Brain microvascular endothelial cell (primary cell): Measurements from ENCODE around the gene ZNF335.
"Not testable (repeated sequence)": the region's sequence is repeated elsewhere in the genome, so short reads cannot be mapped to it uniquely, and the experiment has no call there.

Experiments
- DNase-seq: peaks from one replicate; pipeline ENCODE4 v3.0.0-alpha.2; 2020
- H3K27ac ChIP-seq: fragments of 250-450 bp; sonication (Bioruptor Pico); 2 replicates; pipeline ENCODE4 v1.5.1; 2020; ENCODE audit warnings: mild to moderate bottlenecking, moderate library complexity
- H3K27me3 ChIP-seq: fragments of 250-450 bp; sonication (Bioruptor Pico); replicated peaks from 2 replicates; pipeline ENCODE4 v1.5.1; 2020; ENCODE audit warnings: mild to moderate bottlenecking
- H3K36me3 ChIP-seq: fragments of 250-450 bp; sonication (Bioruptor Pico); replicated peaks from 2 replicates; pipeline ENCODE4 v1.5.1; 2020; ENCODE audit warnings: mild to moderate bottlenecking
- H3K4me3 ChIP-seq: 2 replicates; pipeline ENCODE4 v1.5.1; 2011; ENCODE audit warnings: low read depth, mild to moderate bottlenecking, control low read depth, low read length, moderate library complexity
- in situ Hi-C: cut with HindIII; loops from 2 replicates; pipeline ENCODE4 v1.10.0; 2017; ENCODE audit warnings: low sequenced_read_pairs, low pct_ligation_motif_present
- TF ChIP-seq, protein P1 (sequence below): IDR thresholded peaks from 2 replicates; pipeline ENCODE4 v1.5.1; 2011; ENCODE audit warnings: low read depth, mild to moderate bottlenecking, moderate library complexity, low read length, control low read depth, inconsistent platforms; ENCODE audit errors: missing control alignments

ZNF335 gene

DNA sequence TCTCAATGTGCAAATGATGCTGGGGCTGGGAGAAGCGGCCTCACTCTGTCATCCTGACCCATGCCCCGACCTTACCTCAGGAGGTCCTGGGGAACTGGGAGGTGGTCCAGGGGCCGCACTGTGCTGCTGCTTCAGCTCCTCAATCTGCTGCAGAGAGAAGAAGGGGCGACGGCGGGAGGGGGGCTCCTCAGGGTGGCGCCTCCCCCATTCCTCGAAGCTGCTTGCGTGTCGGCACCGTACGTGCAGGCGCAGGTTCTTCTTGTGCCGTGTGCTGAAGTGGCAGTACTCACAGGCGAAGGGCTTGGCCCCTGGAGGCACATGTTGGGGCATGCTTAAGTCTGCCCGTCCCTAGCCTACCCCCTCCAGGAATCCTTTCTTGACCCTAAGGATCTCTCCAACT is 12.9 kb downstream of the ZNF335 start:
- Histone ChIP-seq H3K4me3 (no peak overlapping the region), H3K27ac (no peak overlapping the region), H3K27me3 (no peaks in the 10 kb centered on the region), H3K36me3 (peaks cover 74% of the 10 kb centered on the region)
- TF ChIP-seq, protein P1, sequence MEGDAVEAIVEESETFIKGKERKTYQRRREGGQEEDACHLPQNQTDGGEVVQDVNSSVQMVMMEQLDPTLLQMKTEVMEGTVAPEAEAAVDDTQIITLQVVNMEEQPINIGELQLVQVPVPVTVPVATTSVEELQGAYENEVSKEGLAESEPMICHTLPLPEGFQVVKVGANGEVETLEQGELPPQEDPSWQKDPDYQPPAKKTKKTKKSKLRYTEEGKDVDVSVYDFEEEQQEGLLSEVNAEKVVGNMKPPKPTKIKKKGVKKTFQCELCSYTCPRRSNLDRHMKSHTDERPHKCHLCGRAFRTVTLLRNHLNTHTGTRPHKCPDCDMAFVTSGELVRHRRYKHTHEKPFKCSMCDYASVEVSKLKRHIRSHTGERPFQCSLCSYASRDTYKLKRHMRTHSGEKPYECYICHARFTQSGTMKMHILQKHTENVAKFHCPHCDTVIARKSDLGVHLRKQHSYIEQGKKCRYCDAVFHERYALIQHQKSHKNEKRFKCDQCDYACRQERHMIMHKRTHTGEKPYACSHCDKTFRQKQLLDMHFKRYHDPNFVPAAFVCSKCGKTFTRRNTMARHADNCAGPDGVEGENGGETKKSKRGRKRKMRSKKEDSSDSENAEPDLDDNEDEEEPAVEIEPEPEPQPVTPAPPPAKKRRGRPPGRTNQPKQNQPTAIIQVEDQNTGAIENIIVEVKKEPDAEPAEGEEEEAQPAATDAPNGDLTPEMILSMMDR, result no peak
- in situ Hi-C loops, result no loop called here
- no peak for DNase-seq

DNA sequence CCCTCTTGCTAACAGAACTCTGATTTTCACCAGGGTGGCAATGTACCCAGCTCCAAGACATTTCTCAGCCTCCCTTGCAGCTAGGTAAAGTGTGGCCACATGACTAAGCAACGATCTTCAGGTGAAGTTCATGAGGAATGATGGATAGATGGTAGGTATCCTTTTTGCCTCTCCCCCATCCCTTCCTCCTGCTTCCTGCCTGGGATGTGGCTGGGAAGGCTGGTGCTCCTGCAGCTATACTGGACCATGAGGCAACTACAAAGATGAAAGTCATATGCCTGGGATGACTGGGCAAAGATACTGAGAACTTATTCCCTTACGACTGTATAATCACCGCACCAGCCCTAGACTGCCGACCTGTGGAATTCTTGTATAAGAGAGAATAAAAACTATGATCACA is 13.4 kb downstream of the ZNF335 start:
- H3K27me3 ChIP-seq, result no peaks in the 10 kb centered on the region
- DNase-seq, result no peak
- H3K36me3 ChIP-seq, result peaks cover 73% of the 10 kb centered on the region
- in situ Hi-C loops, result no loop called here
- TF ChIP-seq, protein P1, result no peak
- H3K4me3 ChIP-seq, result no peak overlapping the region
- H3K27ac ChIP-seq, result no peak overlapping the region

GRCh38 chr20:45957021-45957941 is 14.7 kb downstream of the ZNF335 start:
- TF ChIP-seq, protein P1, result no peak
- H3K27ac ChIP-seq, result no peak overlapping the region
- no peak overlapping the region for H3K4me3 ChIP-seq
- in situ Hi-C loops, result no loop called here
- no peaks in the 10 kb centered on the region for H3K27me3 ChIP-seq
- peaks cover 75% of the 10 kb centered on the region for H3K36me3 ChIP-seq
- no peak for DNase-seq

DNA sequence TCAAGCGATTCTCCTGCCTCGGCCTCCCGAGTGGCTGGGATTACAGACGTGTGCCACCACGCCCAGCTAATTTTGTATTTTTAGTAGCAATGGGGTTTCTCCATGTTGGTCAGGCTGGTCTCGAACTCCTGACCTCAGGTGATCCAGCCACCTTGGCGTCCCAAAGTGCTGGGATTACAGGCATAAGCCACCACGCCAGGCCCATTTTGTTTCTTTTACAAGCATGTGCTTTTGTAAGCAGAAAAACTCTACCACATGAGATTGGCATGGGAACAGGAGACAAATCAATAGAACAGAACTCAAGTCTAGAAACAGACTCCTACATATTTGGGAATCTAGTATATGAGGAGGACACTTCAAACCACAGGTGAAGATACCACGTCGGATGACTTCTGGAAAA is 15.7 kb downstream of the ZNF335 start:
- H3K27me3 ChIP-seq, H3K27ac ChIP-seq, H3K4me3 ChIP-seq, in situ Hi-C loops, DNase-seq: not testable (repeated sequence)
- peaks cover 75% of the 10 kb centered on the region for H3K36me3 ChIP-seq

GRCh38 chr20:45953672-45954071 is 18.3 kb downstream of the ZNF335 start:
- peaks cover 76% of the 10 kb centered on the region for H3K36me3 ChIP-seq
- TF ChIP-seq, protein P1, result no peak
- no peaks in the 10 kb centered on the region for H3K27me3 ChIP-seq
- DNase-seq, result no peak
- no peak overlapping the region for H3K4me3 ChIP-seq
- in situ Hi-C loops, result no loop called here
- H3K27ac ChIP-seq, result no peak overlapping the region

DNA sequence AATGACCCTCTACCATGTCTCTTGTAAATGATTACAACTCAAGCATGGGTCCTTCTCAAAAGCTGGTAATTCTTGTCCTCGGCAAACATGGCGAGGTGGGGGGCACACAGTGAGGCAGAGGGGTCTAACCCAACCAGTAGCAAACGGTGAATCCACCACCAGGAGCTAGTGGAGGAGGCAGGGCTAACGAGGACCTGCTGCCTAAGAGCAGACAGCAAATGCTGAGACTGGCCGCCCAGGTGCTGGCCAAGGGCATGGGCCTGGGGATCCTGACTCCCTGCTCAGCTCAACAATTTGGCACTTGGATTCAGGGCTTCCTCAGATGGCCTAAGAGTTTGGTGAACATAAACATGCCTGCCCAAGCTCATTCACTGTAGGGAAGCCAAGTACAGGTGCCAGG is 19.1 kb downstream of the ZNF335 start:
- peaks cover 77% of the 10 kb centered on the region for H3K36me3 ChIP-seq
- no peak for DNase-seq
- TF ChIP-seq, protein P1, result no peak
- no peak overlapping the region for H3K4me3 ChIP-seq
- H3K27me3 ChIP-seq, result no peaks in the 10 kb centered on the region
- in situ Hi-C loops, result no loop called here
- H3K27ac ChIP-seq, result no peak overlapping the region
